ENCODE measurements around the gene RYR3.

RYR3 gene

GRCh38 chr15:33518421-33518820, 207.7 kb downstream of the RYR3 start:
- no peak for ATAC-seq (ENCODE audit: low read depth)
- H3K27ac ChIP-seq (ENCODE audit: poor library complexity, severe bottlenecking) = no peak overlapping the region
- no peaks in the 10 kb centered on the region for H3K9me3 ChIP-seq (ENCODE audit: severe bottlenecking)
- TF ChIP-seq, protein P1, sequence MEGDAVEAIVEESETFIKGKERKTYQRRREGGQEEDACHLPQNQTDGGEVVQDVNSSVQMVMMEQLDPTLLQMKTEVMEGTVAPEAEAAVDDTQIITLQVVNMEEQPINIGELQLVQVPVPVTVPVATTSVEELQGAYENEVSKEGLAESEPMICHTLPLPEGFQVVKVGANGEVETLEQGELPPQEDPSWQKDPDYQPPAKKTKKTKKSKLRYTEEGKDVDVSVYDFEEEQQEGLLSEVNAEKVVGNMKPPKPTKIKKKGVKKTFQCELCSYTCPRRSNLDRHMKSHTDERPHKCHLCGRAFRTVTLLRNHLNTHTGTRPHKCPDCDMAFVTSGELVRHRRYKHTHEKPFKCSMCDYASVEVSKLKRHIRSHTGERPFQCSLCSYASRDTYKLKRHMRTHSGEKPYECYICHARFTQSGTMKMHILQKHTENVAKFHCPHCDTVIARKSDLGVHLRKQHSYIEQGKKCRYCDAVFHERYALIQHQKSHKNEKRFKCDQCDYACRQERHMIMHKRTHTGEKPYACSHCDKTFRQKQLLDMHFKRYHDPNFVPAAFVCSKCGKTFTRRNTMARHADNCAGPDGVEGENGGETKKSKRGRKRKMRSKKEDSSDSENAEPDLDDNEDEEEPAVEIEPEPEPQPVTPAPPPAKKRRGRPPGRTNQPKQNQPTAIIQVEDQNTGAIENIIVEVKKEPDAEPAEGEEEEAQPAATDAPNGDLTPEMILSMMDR (IDR thresholded peaks at IDR 0.05; ENCODE audit: poor library complexity, severe bottlenecking) = no peak
- H3K36me3 ChIP-seq (ENCODE audit: low read depth) = no peaks in the 10 kb centered on the region
- no peak overlapping the region for H3K4me3 ChIP-seq (ENCODE audit: severe bottlenecking)
- H3K27me3 ChIP-seq (ENCODE audit: insufficient read depth, poor library complexity, severe bottlenecking) = peaks cover 20% of the 10 kb centered on the region
- DNase-seq (ENCODE audit: low spot score) = no peak
- no peaks in the 10 kb centered on the region for H3K4me1 ChIP-seq (ENCODE audit: insufficient read depth, poor library complexity, severe bottlenecking)

DNA sequence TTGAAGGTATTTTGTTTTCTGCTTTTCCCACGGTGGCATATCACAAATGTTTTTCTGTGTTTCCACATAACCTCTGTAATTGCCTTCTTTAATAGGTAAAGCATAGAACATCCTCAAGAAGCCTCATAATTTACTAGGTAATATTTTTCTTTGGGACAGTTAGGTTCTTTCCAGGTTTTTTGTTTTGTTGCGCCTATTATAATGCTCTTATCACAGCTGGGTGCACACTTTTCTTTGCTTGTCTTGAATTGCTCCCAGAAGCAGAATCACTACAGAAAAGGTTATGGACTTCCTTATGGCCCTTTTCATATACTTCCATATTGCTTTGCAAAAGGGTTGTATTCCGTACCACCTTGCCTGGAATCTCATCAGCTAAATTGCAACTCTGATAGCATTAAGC, 213.5 kb downstream of the RYR3 start:
- no peaks in the 10 kb centered on the region for H3K4me1 ChIP-seq (ENCODE audit: insufficient read depth, poor library complexity, severe bottlenecking)
- no peak overlapping the region for H3K4me3 ChIP-seq (ENCODE audit: severe bottlenecking)
- no peaks in the 10 kb centered on the region for H3K36me3 ChIP-seq (ENCODE audit: low read depth)
- TF ChIP-seq, protein P1 (IDR thresholded peaks at IDR 0.05; ENCODE audit: poor library complexity, severe bottlenecking) = no peak
- H3K27ac ChIP-seq (ENCODE audit: poor library complexity, severe bottlenecking) = no peak overlapping the region
- ATAC-seq (ENCODE audit: low read depth) (no peak), DNase-seq (ENCODE audit: low spot score) (no peak)
- H3K27me3 ChIP-seq (ENCODE audit: insufficient read depth, poor library complexity, severe bottlenecking) = peaks cover 6% of the 10 kb centered on the region
- no peaks in the 10 kb centered on the region for H3K9me3 ChIP-seq (ENCODE audit: severe bottlenecking)

GRCh38 chr15:33526532-33526931, 215.8 kb downstream of the RYR3 start:
- H3K4me3 ChIP-seq (ENCODE audit: severe bottlenecking) = no peak overlapping the region
- H3K9me3 ChIP-seq (ENCODE audit: severe bottlenecking) = no peaks in the 10 kb centered on the region
- ATAC-seq (ENCODE audit: low read depth) (peak; percentile 82), DNase-seq (ENCODE audit: low spot score) (no peak)
- no peaks in the 10 kb centered on the region for H3K4me1 ChIP-seq (ENCODE audit: insufficient read depth, poor library complexity, severe bottlenecking)
- H3K27me3 ChIP-seq (ENCODE audit: insufficient read depth, poor library complexity, severe bottlenecking) = no peaks in the 10 kb centered on the region
- TF ChIP-seq, protein P1 (IDR thresholded peaks at IDR 0.05; ENCODE audit: poor library complexity, severe bottlenecking) = no peak
- H3K36me3 ChIP-seq (ENCODE audit: low read depth) = no peaks in the 10 kb centered on the region
- no peak overlapping the region for H3K27ac ChIP-seq (ENCODE audit: poor library complexity, severe bottlenecking)

- TF ChIP-seq, protein P1 (IDR thresholded peaks at IDR 0.05; ENCODE audit: poor library complexity, severe bottlenecking) = no peak
- Histone ChIP-seq H3K9me3 (ENCODE audit: severe bottlenecking) (no peaks in the 10 kb centered on the region), H3K27me3 (ENCODE audit: insufficient read depth, poor library complexity, severe bottlenecking) (peaks cover 34% of the 10 kb centered on the region), H3K27ac (ENCODE audit: poor library complexity, severe bottlenecking) (no peak overlapping the region), H3K4me1 (ENCODE audit: insufficient read depth, poor library complexity, severe bottlenecking) (no peaks in the 10 kb centered on the region), H3K36me3 (ENCODE audit: low read depth) (no peaks in the 10 kb centered on the region), H3K4me3 (ENCODE audit: severe bottlenecking) (no peak overlapping the region)
- no peak for ATAC-seq (ENCODE audit: low read depth)
- DNase-seq (ENCODE audit: low spot score) = no peak
Observed at GRCh38 chr15:33533197-33533596, 222.4 kb downstream of the RYR3 start.

- Histone ChIP-seq H3K27me3 (ENCODE audit: insufficient read depth, poor library complexity, severe bottlenecking) (peaks cover 38% of the 10 kb centered on the region), H3K4me1 (ENCODE audit: insufficient read depth, poor library complexity, severe bottlenecking) (no peaks in the 10 kb centered on the region), H3K27ac (ENCODE audit: poor library complexity, severe bottlenecking) (no peak overlapping the region), H3K4me3 (ENCODE audit: severe bottlenecking) (no peak overlapping the region), H3K9me3 (ENCODE audit: severe bottlenecking) (no peaks in the 10 kb centered on the region), H3K36me3 (ENCODE audit: low read depth) (no peaks in the 10 kb centered on the region)
- no peak for ATAC-seq (ENCODE audit: low read depth)
- DNase-seq (ENCODE audit: low spot score) = no peak
- TF ChIP-seq, protein P1 (IDR thresholded peaks at IDR 0.05; ENCODE audit: poor library complexity, severe bottlenecking) = no peak
Observed at GRCh38 chr15:33534642-33535041, 223.9 kb downstream of the RYR3 start.
